WERI-Rb-1 (cell line): ENCODE measurements around the gene NMNAT3.

Source experiments
- DNase-seq: peaks from one replicate; pipeline ENCODE4 v3.0.0-alpha.2; 2020
- H3K27ac ChIP-seq: fragments of 250-450 bp; sonication (Bioruptor Pico); 2 replicates; pipeline ENCODE4 v1.5.1; 2020; ENCODE audit warnings: mild to moderate bottlenecking, moderate library complexity
- H3K27me3 ChIP-seq: fragments of 250-450 bp; sonication (Bioruptor Pico); 2 replicates; pipeline ENCODE4 v1.5.1; 2021; ENCODE audit warnings: mild to moderate bottlenecking, low read depth, moderate library complexity; ENCODE audit not compliant: insufficient read depth, severe bottlenecking
- H3K36me3 ChIP-seq: fragments of 250-450 bp; sonication (Bioruptor Pico); 2 replicates; pipeline ENCODE4 v1.5.1; 2020; ENCODE audit warnings: mild to moderate bottlenecking, moderate library complexity
- H3K4me3 ChIP-seq: 2 replicates; pipeline ENCODE4 v1.5.1; 2011; ENCODE audit warnings: low read depth, mild to moderate bottlenecking, control low read depth, low read length
- H3K9me3 ChIP-seq: fragments of 250-450 bp; sonication (Bioruptor Pico); 2 replicates; pipeline ENCODE4 v1.5.1; 2021; ENCODE audit warnings: mild to moderate bottlenecking, moderate library complexity; ENCODE audit not compliant: severe bottlenecking
- TF ChIP-seq, protein P1 (sequence below): IDR thresholded peaks from 2 replicates; pipeline ENCODE4 v1.5.1; 2011; ENCODE audit warnings: low read depth, mild to moderate bottlenecking, control low read depth, inconsistent platforms, low read length

NMNAT3 gene

DNA sequence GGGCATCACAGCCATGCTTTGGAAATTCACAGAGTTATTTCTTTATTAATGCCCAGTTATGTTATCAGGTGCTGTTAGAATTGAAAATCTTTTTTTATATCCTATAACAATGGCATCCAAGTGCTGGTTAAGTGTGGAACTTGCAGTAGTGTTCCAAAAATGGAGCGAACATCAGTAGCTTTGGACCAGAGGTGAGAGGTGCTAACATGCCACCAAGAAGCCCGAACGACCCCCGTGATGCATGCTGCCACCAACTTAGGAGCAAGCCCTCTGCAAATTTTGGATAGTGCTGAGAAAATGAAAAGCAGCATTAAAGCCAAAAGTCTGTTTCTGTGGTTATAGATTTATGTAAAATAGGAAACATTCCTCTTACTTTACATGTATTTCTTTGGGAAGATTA is 163.0 kb downstream of the NMNAT3 start:
- H3K9me3 ChIP-seq = no peaks in the 10 kb centered on the region
- H3K27ac ChIP-seq = no peak overlapping the region
- TF ChIP-seq, protein P1, sequence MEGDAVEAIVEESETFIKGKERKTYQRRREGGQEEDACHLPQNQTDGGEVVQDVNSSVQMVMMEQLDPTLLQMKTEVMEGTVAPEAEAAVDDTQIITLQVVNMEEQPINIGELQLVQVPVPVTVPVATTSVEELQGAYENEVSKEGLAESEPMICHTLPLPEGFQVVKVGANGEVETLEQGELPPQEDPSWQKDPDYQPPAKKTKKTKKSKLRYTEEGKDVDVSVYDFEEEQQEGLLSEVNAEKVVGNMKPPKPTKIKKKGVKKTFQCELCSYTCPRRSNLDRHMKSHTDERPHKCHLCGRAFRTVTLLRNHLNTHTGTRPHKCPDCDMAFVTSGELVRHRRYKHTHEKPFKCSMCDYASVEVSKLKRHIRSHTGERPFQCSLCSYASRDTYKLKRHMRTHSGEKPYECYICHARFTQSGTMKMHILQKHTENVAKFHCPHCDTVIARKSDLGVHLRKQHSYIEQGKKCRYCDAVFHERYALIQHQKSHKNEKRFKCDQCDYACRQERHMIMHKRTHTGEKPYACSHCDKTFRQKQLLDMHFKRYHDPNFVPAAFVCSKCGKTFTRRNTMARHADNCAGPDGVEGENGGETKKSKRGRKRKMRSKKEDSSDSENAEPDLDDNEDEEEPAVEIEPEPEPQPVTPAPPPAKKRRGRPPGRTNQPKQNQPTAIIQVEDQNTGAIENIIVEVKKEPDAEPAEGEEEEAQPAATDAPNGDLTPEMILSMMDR = no peak
- H3K36me3 ChIP-seq = no peaks in the 10 kb centered on the region
- H3K4me3 ChIP-seq = no peak overlapping the region
- no peaks in the 10 kb centered on the region for H3K27me3 ChIP-seq
- no peak for DNase-seq
